Measurements from ENCODE around the gene USP15.

DNA sequence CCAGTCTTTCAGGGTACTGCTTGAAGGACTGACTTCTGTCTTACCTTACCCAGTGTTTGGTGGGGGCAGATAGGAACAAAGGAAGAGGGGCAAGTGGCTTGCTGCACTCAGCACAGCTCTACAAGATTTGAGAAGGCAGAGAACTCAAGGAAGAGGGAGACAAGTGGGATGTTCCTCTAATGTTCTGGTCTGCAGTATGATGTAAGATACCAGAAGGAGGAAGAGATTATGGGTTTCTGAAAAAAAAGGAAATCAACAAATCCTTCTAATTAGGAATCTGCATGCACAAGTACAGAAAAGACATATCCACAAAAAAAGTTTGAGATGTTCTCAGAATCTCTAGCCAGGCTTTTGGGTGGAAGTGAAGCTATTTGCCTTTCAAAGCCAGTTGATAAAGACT lies 37.1 kb downstream of the USP15 start:
- TF ChIP-seq NFIC (IDR thresholded peaks at IDR 0.05) = no peak
- TF ChIP-seq YY1 (IDR thresholded peaks at IDR 0.05; ENCODE audit: low read depth) = no peak
- TF ChIP-seq, protein P1, sequence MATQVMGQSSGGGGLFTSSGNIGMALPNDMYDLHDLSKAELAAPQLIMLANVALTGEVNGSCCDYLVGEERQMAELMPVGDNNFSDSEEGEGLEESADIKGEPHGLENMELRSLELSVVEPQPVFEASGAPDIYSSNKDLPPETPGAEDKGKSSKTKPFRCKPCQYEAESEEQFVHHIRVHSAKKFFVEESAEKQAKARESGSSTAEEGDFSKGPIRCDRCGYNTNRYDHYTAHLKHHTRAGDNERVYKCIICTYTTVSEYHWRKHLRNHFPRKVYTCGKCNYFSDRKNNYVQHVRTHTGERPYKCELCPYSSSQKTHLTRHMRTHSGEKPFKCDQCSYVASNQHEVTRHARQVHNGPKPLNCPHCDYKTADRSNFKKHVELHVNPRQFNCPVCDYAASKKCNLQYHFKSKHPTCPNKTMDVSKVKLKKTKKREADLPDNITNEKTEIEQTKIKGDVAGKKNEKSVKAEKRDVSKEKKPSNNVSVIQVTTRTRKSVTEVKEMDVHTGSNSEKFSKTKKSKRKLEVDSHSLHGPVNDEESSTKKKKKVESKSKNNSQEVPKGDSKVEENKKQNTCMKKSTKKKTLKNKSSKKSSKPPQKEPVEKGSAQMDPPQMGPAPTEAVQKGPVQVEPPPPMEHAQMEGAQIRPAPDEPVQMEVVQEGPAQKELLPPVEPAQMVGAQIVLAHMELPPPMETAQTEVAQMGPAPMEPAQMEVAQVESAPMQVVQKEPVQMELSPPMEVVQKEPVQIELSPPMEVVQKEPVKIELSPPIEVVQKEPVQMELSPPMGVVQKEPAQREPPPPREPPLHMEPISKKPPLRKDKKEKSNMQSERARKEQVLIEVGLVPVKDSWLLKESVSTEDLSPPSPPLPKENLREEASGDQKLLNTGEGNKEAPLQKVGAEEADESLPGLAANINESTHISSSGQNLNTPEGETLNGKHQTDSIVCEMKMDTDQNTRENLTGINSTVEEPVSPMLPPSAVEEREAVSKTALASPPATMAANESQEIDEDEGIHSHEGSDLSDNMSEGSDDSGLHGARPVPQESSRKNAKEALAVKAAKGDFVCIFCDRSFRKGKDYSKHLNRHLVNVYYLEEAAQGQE (IDR thresholded peaks at IDR 0.05; ENCODE audit: low read depth) = no peak
- no peak for TF ChIP-seq EGR1 (IDR thresholded peaks at IDR 0.05)
- TF ChIP-seq TAF1 (IDR thresholded peaks at IDR 0.05; ENCODE audit: low read depth) = no peak
- TF ChIP-seq, protein P2, sequence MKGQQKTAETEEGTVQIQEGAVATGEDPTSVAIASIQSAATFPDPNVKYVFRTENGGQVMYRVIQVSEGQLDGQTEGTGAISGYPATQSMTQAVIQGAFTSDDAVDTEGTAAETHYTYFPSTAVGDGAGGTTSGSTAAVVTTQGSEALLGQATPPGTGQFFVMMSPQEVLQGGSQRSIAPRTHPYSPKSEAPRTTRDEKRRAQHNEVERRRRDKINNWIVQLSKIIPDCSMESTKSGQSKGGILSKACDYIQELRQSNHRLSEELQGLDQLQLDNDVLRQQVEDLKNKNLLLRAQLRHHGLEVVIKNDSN (IDR thresholded peaks at IDR 0.05) = no peak
- no peak for TF ChIP-seq EP300 (IDR thresholded peaks at IDR 0.05; ENCODE audit: borderline replicate concordance)
- TF ChIP-seq, protein P3, sequence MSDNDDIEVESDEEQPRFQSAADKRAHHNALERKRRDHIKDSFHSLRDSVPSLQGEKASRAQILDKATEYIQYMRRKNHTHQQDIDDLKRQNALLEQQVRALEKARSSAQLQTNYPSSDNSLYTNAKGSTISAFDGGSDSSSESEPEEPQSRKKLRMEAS (IDR thresholded peaks at IDR 0.05) = no peak
